PFSK-1 (cell line): ENCODE measurements around the gene CTNS. TPM values are rescaled to one million over a fixed set of nuclear protein-coding genes. Genes with fewer than 3 reads are reported as not detected.

Experiments
- FOXP2 ChIP-seq: optimal IDR thresholded peaks from 2 replicates; pipeline ENCODE3; 2011; ENCODE audit warnings: borderline replicate concordance, control low read depth, inconsistent platforms; ENCODE audit not compliant: insufficient read depth; ENCODE audit errors: extremely low read length, extremely low read depth
- POLR2AphosphoS5 ChIP-seq: IDR thresholded peaks from 2 replicates; pipeline ENCODE4 v1.6.1; 2012; ENCODE audit warnings: low read depth, mild to moderate bottlenecking, control low read depth, low read length, moderate library complexity
- SIN3A ChIP-seq: IDR thresholded peaks from 2 replicates; pipeline ENCODE4 v1.6.1; 2012; ENCODE audit warnings: mild to moderate bottlenecking, low read length, moderate library complexity, borderline replicate concordance; ENCODE audit not compliant: insufficient read depth
- TAF1 ChIP-seq: IDR thresholded peaks from 2 replicates; pipeline ENCODE4 v1.6.1; 2012; ENCODE audit warnings: low read length, control low read depth, borderline replicate concordance; ENCODE audit not compliant: insufficient read depth
- polyA plus RNA-seq: library from polyadenylated mRNA; unstranded; fragments of >200 nt; gene quantifications from one replicate; pipeline ENCODE4 v1.2.1, GENCODE V29; 2012; ENCODE audit warnings: low read depth, missing spikeins; ENCODE audit not compliant: insufficient read length
- TF ChIP-seq, protein P1 (sequence below), 2 experiments: IDR thresholded peaks; 2 replicates each; pipeline versions ENCODE4 v1.6.1 to v1.8.0; 2011 to 2012; ENCODE audit warnings: low read depth in 2 of 2, low read length in 2 of 2, control low read depth in 1 of 2, inconsistent platforms in 1 of 2, mild to moderate bottlenecking in 1 of 2, moderate library complexity in 1 of 2; ENCODE audit not compliant: insufficient read depth in 1 of 2

Gene CTNS
- polyA plus RNA-seq, result 47.9 TPM

DNA sequence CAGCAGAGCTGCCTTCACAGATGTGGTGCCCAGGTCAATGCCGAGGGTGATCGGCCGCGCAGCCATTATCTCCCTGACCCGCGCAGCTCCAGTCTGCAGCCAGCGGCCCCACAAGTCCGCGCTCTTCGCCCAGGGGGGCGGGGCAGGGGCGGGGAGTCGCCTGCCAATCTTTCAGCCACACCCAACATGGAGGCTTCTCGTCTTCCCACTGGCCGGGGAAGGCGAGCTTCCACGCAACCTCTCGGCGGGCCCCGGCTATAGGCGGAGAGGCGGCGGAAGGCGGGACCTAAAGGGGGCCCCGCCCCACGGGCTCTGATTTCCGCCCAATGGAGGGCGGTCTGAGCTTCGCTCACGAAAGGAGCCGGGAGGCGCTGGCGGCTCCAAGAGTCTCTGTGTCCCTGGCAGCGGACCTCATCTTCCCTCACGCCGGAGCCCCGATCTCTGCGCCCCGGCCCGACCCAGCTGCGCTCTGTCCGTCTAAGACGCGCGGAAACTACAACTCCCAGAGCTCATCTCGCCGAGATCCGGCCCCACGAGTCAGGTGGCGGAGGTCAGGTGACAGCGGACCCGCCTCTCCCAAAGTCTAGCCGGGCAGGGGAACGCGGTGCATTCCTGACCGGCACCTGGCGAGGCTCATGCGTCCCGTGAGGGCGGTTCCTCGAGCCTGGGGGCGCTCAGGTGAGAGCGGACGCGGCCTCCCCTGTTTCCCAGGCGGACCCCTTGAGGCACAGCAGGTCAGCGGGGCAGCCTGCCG is at the start of gene CTNS, which contains the start of gene SHPK:
Gene CTNS, plus strand, starts transcription at position 607 of the 754 bp plus-strand sequence. CDS start 3,447 bp downstream, outside the sequence.
Gene SHPK, minus strand, starts transcription at position 97 of the 754 bp plus-strand sequence. Its CDS starts 31 bp downstream, at position 66.
- TF ChIP-seq FOXP2, result peak; percentile 81
- TF ChIP-seq SIN3A, result peak; percentile 89; the same call in 1 of the 2 replicates
- TF ChIP-seq, protein P1, sequence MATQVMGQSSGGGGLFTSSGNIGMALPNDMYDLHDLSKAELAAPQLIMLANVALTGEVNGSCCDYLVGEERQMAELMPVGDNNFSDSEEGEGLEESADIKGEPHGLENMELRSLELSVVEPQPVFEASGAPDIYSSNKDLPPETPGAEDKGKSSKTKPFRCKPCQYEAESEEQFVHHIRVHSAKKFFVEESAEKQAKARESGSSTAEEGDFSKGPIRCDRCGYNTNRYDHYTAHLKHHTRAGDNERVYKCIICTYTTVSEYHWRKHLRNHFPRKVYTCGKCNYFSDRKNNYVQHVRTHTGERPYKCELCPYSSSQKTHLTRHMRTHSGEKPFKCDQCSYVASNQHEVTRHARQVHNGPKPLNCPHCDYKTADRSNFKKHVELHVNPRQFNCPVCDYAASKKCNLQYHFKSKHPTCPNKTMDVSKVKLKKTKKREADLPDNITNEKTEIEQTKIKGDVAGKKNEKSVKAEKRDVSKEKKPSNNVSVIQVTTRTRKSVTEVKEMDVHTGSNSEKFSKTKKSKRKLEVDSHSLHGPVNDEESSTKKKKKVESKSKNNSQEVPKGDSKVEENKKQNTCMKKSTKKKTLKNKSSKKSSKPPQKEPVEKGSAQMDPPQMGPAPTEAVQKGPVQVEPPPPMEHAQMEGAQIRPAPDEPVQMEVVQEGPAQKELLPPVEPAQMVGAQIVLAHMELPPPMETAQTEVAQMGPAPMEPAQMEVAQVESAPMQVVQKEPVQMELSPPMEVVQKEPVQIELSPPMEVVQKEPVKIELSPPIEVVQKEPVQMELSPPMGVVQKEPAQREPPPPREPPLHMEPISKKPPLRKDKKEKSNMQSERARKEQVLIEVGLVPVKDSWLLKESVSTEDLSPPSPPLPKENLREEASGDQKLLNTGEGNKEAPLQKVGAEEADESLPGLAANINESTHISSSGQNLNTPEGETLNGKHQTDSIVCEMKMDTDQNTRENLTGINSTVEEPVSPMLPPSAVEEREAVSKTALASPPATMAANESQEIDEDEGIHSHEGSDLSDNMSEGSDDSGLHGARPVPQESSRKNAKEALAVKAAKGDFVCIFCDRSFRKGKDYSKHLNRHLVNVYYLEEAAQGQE (IDR thresholded peaks at IDR 0.05; ENCODE audit: insufficient read depth in 1 of 2, low read depth in 2 of 2, low read length in 2 of 2), result peak in 1 of 2 experiments; percentile 33; a peak in 1 of 4 replicates
- TF ChIP-seq TAF1, result peak; percentile 90
- peak; percentile 88 for TF ChIP-seq POLR2AphosphoS5

DNA sequence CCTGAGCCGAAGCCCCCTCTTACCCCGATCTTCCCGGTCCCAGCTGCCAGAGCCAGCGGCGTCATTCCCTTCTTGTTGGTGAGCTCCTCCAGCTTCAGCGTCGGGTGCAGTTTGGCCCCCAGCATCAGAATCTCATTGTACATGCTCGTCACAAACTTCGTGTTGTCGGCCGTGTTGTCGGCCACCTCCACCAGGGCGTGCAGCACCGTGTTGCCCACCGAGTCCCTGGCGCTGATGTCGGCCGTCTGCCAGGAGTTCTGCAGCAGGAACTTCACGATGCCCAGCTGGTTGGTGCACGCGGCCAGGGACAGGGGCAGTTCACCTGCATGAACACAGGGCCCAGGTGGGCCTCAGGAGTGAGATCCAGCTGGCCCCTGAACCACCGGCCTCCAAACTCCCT is 46.8 kb upstream of the CTNS start:
- TF ChIP-seq SIN3A (no peak), FOXP2 (no peak)

DNA sequence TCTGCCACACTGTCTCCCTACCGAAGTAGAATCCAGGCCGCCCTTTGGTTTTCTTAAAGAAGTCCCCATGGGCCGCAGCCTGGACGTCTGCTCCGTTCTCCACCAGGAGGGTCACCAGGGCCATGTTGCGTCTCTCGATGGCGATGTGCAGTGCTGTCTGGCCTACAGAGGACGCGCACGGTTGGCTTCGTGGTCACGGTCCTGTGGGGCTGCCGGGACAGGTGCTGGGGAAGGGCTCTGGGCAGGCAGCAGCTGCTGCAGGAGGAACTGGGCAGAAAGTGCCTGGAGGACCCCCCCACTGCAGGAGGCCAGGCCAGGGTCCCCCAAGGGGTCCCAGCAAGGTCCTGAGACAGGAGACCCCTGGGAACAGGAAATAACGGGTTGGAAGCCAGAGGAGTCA is 46.3 kb upstream of the CTNS start:
- TF ChIP-seq SIN3A (no peak), TAF1 (no peak), FOXP2 (no peak), POLR2AphosphoS5 (no peak)
- TF ChIP-seq, protein P1 (IDR thresholded peaks at IDR 0.05; ENCODE audit: insufficient read depth in 1 of 2, low read depth in 2 of 2, low read length in 2 of 2), result no peak

DNA sequence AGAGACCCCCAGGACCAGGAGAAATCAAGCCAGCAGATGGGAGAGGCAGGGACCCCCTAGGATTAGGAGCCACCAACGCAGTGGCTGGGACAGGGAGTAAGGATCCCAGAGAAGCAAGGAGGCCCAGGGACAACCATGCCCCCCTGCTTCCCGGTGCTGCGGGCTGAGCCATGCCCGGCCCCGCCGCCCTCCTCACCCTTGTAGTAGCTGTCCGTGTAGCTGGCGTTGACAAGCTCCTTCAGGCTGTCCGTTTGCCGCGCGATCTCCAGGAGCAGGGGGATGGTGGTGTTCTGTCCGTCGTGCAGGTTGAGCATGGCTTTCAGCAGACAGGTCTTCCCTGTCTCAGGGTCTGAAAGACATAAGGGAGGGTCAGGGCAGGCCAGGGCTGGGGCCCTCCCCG is 45.8 kb upstream of the CTNS start:
- TF ChIP-seq, protein P1 (IDR thresholded peaks at IDR 0.05; ENCODE audit: insufficient read depth in 1 of 2, low read depth in 2 of 2, low read length in 2 of 2), result no peak
- TF ChIP-seq SIN3A, result no peak
- no peak for TF ChIP-seq TAF1
- no peak for TF ChIP-seq FOXP2
- TF ChIP-seq POLR2AphosphoS5, result no peak

DNA sequence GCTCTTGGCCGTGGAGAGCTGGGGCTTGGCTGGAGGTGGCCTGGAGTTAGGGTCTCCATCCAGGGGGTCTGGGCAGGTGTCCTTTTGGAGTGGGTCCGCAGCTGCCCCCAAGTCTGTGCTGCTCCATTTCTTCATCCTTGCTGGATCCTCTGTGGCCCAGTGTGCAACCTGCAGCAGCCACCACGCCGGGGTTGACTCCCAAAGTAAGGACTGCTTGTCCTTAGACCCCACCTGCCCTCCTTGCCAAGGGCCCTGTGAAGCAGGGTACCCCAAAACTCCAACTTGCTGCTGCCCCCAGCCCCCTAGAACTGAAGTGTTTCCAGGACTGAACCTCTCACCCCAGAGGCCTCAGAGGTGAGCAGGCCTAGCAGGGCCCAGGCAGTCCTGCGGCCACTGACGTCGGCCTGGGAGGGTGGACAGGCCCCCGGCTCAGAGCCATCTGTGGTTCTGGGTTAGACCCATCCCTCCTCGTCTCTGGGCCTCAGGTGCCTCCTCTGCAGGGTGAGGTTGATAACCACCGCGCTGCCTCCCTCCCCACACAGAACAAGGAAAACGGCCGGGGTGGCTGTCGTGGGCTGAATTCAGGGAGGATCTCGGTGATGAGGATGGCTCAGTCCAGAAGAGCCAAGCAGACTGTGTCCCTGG is 44.2 kb upstream of the CTNS start:
- TF ChIP-seq SIN3A (no peak), POLR2AphosphoS5 (no peak), TAF1 (no peak), FOXP2 (no peak)
- TF ChIP-seq, protein P1 (IDR thresholded peaks at IDR 0.05; ENCODE audit: insufficient read depth in 1 of 2, low read depth in 2 of 2, low read length in 2 of 2), result no peak
